GM12874 (cell line): Measurements from ENCODE around the gene DGKH.

Experiments used
- CTCF ChIP-seq: IDR thresholded peaks from 2 replicates; pipeline ENCODE4 v1.5.1; 2011; ENCODE audit warnings: low read depth, mild to moderate bottlenecking, control low read depth, low read length, moderate library complexity; ENCODE audit not compliant: insufficient read depth

Gene DGKH

DNA sequence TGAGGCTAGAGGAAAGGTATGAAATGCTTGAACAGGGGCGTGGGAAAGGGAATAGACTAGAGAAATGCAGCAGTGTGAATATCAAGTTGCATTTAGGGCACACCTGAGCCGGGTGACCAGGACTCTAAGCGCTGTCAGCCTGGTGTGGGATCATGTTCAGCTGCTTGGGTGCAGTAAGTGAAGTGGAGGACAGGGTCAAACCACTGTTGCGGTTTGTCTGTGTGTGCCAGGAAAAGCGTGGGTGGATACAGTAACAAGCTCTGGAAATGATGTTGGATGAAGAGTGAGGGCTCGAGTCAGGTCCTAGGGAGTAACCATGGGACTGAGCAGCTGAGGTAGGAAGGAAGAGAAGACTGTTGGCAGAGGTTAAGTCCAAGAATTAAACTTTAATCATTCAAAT lies 15.8 kb downstream of the DGKH start:
- no peak for TF ChIP-seq CTCF

DNA sequence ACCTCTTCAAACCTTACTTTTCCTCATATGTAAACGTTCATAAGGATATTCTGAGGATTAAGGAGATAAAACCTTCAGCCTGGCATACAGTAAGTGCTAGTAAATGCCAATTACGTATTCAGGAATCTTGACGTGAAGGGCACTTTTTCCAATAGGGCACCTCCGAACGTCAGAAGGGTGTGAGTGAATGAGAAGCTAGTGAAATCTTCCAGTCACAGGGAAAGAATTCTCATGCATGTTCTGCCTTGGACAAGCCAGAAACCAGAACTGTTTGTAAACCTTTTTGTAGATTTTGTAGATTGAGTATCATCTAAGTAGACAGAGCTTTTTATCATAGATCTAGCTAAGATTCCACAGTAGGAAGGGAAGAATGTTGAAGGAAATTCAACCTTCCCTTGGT lies 16.5 kb downstream of the DGKH start:
- TF ChIP-seq CTCF, result no peak

DNA sequence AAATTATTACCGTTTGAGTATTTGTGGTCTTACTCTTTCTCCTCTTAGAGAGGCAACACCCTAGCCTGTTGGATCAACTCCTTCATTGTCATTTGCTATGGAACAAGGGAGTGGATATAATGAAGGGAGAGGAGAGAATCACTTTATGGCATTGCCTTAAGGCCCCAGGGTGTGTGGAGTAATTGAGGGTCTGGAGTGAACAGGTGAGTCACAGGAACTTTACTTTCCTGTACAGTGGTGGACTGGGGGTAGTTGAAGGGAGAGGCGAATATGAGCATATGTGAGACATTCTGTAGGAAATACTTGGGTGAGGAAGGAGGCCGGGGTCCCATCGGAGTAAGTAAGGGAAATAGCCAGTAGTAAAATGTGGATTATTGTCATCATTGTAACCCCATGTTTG lies 17.0 kb downstream of the DGKH start:
- TF ChIP-seq CTCF, result no peak

DNA sequence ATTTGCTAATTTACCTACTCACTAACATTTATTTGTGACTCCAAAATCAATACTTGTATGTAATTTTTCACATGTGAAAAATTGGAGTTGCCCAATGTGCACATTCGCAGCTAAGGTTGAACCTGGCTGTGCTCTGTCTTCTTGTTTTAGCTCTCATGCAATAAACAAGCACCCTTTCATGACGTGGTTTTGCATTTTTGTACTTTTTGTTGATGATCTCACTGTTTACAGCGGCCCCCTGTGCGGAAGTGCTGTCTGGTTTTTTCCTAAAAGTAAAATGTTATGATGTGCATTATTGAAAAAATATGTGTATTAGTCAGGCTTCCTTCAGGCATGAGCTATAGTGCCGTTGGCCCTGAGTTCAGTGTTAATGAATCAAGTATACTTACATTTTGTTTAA lies 18.1 kb downstream of the DGKH start:
- no peak for TF ChIP-seq CTCF

DNA sequence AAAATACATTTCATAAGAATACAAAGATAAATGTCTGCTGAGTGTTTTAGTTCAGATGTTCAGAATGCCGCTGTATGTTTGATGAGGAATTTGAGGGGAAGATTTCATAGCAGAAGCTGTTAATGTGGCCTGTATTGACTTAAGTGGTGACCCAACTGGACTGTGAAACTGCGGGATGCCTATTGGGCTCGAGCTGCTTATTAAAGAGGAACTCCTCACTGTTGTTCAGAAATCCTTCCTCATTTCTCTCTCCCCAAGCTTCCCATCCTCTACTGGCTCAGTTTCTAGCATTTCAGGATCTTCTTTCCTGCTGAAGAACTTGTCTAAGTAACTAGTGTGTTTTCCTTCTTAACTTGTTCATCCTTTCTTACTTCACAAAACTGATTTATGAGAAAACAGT lies 20.4 kb downstream of the DGKH start:
- no peak for TF ChIP-seq CTCF

DNA sequence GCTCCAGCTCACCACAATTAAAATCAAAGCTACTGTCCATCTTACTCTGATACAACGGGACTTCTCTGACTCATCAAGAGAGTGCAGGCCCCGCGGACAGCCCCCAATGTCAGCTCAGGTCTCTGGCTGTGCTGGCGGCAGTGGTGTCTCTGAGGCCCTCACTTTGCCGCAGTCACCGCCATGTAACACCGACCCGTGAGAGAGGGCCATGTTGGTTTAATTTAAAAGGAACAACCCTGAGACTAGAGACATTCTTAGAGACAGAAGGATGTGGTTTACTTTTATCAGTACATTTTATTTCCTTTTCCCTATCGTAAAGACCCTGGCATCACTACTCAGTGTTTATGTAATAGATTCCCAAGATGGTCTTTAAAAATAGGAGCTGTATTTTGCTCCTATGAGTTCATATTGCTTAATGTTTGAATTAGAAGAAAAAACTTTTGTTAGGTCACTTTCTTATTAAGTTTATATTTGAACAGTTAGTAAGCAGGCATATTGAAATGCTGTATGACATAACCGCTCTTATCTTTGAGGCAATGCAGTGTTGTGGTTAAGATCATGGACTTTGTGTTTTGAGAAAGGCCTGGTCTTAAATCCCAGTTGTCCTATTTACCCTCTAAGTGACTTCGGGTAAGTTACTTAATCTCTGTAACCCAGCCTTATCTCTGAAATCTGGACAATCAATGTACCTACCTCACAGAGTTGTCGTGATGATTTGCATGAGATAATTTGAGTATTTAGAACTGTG lies 23.4 kb downstream of the DGKH start:
- TF ChIP-seq CTCF, result no peak

GRCh38 chr13:42073683-42074082 lies 25.2 kb downstream of the DGKH start:
- no peak for TF ChIP-seq CTCF
